ENCODE data around the gene PEX11G. TPM values are rescaled to one million over a fixed set of nuclear protein-coding genes. Genes with fewer than 3 reads are reported as not detected.
A peak's percentile ranks its signal among the peaks of the same experiment; 100 is the strongest.

The PEX11G gene
- total and polyA plus RNA-seq, 2 donors (not counting 3 experiments of a cell fraction or from before 2014, with no cell fraction given): 1.3 to 1.9 TPM

DNA sequence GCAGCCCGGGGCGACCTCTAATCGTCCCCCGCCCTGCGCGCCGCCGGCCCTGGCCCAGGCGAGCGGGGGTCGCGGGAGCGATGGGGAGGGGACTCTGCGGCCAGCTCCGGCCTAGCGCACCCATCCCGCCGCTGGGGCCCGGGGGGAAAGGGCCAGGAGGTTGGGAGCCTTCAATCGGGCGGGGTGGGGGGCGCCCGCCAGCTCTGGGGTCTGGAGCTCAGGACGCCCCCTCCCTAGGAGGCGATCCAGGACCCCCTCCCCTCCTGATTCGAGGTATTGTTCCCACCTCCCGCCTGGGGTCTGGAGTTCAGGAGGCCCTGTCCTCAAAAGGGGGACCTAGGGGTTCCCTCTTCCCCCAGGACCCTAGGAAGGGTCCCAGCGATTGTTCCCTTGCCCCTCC is 27.5 kb upstream of the PEX11G start:
- no TSS peak for BruUV-seq (replicated peaks)

More for the DNA sequence above, 27.5 kb upstream of the PEX11G start:
- H3K4me3 ChIP-seq (replicated peaks in 1 of 3; ENCODE audit: insufficient read depth in 1 of 3, low read depth in 1 of 3, low read length in 3 of 3): peak overlapping the region; percentile 65 to 77 (median 69)
- H3K4me2 ChIP-seq (ENCODE audit: insufficient read depth, low read length): peak overlapping the region; percentile 96
- CTCF ChIA-PET: interaction anchor here (0.7 to 1.6 kb wide), 4 partner anchors 8 to 162 kb away, joined by 3 to 5 read pairs (median 3); a partner anchor contains a TSS
- H3K9me1 ChIP-seq (replicated peaks; ENCODE audit: control insufficient read depth, extremely low read depth, insufficient read depth, low read length): no peaks in the 10 kb centered on the region
- peak overlapping the region; percentile 82 for H3K9ac ChIP-seq (replicated peaks; ENCODE audit: extremely low read depth, insufficient read depth, low read length)
- peak overlapping the region; percentile 26 for H3K27ac ChIP-seq (ENCODE audit: insufficient read depth, low read depth, low read length)
- dilution Hi-C loops (cut with MboI; ENCODE audit: extremely low pct_ligation_motif_present, low sequenced_read_pairs) (no loop called here), intact Hi-C loops (cut with micrococcal nuclease) (no loop called here)
- peaks cover 0 to 11% of the 10 kb centered on the region in 2 experiments for H3K36me3 ChIP-seq (ENCODE audit: control insufficient read depth in 2 of 2, extremely low read depth in 1 of 2, insufficient read depth in 2 of 2, low read length in 2 of 2)
- no peaks in the 10 kb centered on the region for H3K9me3 ChIP-seq (replicated peaks; ENCODE audit: control insufficient read depth, insufficient read depth, low read length)
- FAIRE-seq: no peak
- TF ChIP-seq, protein P1, sequence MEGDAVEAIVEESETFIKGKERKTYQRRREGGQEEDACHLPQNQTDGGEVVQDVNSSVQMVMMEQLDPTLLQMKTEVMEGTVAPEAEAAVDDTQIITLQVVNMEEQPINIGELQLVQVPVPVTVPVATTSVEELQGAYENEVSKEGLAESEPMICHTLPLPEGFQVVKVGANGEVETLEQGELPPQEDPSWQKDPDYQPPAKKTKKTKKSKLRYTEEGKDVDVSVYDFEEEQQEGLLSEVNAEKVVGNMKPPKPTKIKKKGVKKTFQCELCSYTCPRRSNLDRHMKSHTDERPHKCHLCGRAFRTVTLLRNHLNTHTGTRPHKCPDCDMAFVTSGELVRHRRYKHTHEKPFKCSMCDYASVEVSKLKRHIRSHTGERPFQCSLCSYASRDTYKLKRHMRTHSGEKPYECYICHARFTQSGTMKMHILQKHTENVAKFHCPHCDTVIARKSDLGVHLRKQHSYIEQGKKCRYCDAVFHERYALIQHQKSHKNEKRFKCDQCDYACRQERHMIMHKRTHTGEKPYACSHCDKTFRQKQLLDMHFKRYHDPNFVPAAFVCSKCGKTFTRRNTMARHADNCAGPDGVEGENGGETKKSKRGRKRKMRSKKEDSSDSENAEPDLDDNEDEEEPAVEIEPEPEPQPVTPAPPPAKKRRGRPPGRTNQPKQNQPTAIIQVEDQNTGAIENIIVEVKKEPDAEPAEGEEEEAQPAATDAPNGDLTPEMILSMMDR (IDR thresholded peaks at IDR 0.05; ENCODE audit: extremely low read depth in 1 of 2, insufficient read depth in 1 of 2, low read depth in 1 of 2, low read length in 2 of 2): no peak
- no peak for TF ChIP-seq MAX (IDR thresholded peaks at IDR 0.05; ENCODE audit: insufficient read depth, insufficient read length)
- peaks cover 4% of the 10 kb centered on the region for H3K79me2 ChIP-seq (ENCODE audit: control insufficient read depth, insufficient read depth, low read length)
- H3K4me1 ChIP-seq (ENCODE audit: control insufficient read depth, extremely low read depth, insufficient read depth, low read length): peaks cover 12% of the 10 kb centered on the region
- no peak for DNase-seq (ENCODE audit: low read depth, low spot score)
- POLR2A ChIA-PET: no interaction called here
- no peaks in the 10 kb centered on the region for H4K20me1 ChIP-seq (replicated peaks; ENCODE audit: control insufficient read depth, extremely low read depth, insufficient read depth, low read length)
- H2AFZ ChIP-seq (ENCODE audit: low read depth, low read length): peak overlapping the region; percentile 34
- H3K27me3 ChIP-seq (ENCODE audit: control insufficient read depth in 2 of 2, insufficient read depth in 2 of 2, low read length in 2 of 2): peaks cover 0 to 2% of the 10 kb centered on the region in 2 experiments
